ENCODE results near the gene SLC29A1. TPM values are rescaled to one million over a fixed set of nuclear protein-coding genes. Genes with fewer than 3 reads are reported as not detected.
"Not testable (repeated sequence)": the region's sequence is repeated elsewhere in the genome, so short reads cannot be mapped to it uniquely, and the experiment has no call there.

The SLC29A1 gene
- polyA plus RNA-seq (ENCODE audit: insufficient read length), result 86.2 TPM

- DNase-seq (ENCODE audit: low read depth), result no peak
Measured at GRCh38 chr6:44223319-44224028, at the start of gene SLC29A1. TSS of gene SLC29A1 (plus strand) at chr6:44223595. CDS start at chr6:44227314, 3,719 bp downstream.

DNA sequence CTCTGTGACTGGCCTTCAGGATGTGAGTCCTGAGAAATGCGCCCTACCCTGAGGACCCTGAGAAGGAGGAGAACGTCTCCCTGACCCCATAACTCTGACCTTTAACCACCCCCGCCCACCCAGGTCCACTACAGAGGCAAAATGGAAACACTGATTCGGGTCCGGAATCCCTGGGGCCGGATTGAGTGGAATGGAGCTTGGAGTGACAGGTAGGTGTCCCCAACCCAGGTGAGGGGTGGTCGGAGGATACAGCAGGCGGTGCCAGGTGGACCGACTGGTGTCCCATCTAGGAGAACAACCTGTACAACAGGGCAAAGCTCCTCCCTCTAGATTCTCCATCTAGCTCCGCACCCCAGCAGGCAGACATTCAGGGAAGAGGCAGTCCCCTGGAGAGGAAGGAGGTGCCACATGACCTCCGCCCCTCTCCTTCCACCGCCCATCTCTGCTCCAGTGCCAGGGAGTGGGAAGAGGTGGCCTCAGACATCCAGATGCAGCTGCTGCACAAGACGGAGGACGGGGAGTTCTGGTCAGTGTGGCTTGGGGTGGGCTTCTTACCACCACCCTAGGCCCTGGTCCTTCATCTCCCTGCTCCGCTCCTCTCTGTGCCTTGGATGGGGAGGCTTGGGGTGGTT, 47.1 kb upstream of the SLC29A1 start:
- DNase-seq (ENCODE audit: low read depth), result no peak

DNA sequence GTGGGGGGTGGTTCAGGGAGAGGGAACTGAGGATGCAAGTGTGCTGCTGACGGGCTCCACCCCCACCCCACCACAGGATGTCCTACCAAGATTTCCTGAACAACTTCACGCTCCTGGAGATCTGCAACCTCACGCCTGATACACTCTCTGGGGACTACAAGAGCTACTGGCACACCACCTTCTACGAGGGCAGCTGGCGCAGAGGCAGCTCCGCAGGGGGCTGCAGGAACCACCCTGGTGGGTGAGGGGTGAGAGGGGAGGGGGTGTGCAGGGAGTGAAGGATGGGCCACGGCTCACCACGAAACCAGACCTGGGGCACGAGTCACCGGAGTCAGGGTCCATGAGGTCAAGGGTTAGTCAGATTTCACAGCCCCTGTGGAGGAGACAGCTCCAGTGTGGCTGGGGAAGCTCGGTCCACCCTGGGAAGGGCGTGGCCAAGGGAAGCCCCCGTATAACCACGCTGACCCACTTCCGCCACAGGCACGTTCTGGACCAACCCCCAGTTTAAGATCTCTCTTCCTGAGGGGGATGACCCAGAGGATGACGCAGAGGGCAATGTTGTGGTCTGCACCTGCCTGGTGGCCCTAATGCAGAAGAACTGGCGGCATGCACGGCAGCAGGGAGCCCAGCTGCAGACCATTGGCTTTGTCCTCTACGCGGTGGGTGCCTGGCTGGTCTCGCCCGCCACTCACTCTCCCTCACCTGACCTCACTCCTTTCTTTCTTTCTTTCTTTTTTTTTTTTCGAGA, 46.5 kb upstream of the SLC29A1 start:
- DNase-seq (ENCODE audit: low read depth), result no peak

GRCh38 chr6:44177691-44178423, 45.5 kb upstream of the SLC29A1 start:
- DNase-seq (ENCODE audit: low read depth), result no peak

GRCh38 chr6:44178424-44179071, 44.8 kb upstream of the SLC29A1 start:
- DNase-seq (ENCODE audit: low read depth), result no peak

GRCh38 chr6:44179072-44179536, 44.3 kb upstream of the SLC29A1 start:
- no peak for DNase-seq (ENCODE audit: low read depth)

DNA sequence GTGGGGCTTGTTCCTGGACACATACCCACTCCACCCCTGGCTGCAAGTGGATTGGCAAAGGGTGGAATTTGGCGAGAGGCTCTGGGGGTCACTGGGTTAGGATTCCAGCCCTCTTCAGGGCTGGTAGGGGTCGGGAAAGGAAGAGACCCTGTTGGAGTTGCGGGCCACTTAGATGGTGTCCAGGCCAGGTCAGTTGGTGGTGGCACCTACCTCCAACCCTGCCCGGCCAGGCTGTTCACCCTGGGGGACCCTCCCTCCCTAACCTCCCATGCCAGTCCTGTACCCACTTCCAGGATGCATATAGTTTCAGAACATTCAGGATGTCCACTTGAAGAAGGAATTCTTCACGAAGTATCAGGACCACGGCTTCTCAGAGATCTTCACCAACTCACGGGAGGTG, 43.7 kb upstream of the SLC29A1 start:
- DNase-seq (ENCODE audit: low read depth), result no peak

GRCh38 chr6:44180406-44180805, 43.0 kb upstream of the SLC29A1 start:
- no peak for DNase-seq (ENCODE audit: low read depth)

- no peak for DNase-seq (ENCODE audit: low read depth)
Measured at GRCh38 chr6:44180886-44181285, 42.5 kb upstream of the SLC29A1 start.

- DNase-seq (ENCODE audit: low read depth), result not testable (repeated sequence)
Measured at GRCh38 chr6:44181784-44182183, 41.6 kb upstream of the SLC29A1 start.

- DNase-seq (ENCODE audit: low read depth), result no peak
Measured at GRCh38 chr6:44182911-44183390, 40.4 kb upstream of the SLC29A1 start.

DNA sequence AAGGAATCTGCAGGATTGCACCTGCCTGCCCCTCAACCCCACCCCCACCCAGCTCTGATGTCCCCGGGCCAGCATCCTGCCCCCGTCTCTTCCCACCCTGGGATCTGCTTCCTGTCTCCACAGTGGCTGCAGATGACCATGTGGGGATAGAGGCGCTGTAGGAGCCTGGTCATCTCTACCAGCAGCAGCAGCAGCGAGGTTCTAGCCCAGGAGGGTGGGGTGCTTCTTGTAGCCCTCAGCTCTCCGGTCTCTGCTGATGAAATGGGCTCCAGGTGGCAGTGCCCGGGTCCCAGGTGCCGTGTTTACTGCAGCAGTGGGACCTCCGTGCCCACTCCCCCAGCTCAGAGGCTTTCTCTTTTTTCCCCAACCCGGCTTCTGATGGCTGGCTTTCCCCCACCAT, 39.6 kb upstream of the SLC29A1 start:
- no peak for DNase-seq (ENCODE audit: low read depth)

DNA sequence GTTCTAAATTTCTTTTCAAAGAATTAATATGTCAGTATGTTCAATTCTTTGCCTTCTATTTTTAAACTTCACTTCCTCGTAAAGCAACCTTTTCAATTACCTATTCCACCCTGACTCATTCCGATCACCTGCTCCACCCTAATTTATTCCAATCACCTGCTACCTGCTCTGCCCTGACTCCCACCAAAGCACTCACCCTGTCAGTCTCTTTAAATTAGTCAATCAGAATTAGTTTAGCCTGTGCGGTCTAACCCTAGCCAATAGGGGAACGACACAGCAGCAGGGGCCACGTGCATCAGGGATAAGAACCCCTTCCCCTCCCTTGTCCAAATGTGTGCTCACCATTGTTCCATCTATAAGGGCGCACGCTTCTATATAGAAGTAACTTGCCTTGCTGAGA, 38.0 kb upstream of the SLC29A1 start:
- not testable (repeated sequence) for DNase-seq (ENCODE audit: low read depth)

DNA sequence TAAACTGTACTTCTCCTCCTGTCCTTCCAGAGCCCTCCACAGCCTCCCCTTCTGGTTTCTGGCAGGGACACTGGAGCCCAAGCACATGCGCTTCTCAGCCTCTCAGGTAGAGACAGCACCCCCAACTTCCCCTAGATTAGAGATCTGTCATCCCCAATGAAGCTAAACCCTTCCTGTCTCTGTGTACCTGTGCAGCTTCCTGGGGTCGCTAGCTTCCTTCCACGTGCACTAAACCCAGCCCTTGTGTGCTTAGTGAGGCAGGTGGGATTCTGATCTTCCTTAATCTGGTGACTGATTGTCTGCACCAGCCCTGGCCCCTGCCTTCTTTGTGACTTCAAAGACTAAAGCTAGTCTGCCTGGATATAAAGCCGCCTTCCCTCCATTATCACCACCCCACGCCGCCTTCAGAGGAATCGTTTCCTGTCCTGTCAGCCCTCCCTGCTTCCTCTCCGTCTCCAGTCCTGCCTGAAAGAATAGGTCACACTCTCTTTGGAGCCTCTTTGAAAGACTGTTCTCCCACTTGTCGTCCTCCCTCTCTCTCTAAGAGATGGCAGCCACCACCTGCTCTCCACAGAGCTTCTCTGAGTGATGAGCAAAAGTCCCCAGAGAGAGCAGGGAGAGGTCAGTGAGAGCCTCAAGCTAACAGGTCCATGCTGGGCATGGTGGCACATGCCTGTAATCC, 37.3 kb upstream of the SLC29A1 start:
- DNase-seq (ENCODE audit: low read depth), result no peak

DNA sequence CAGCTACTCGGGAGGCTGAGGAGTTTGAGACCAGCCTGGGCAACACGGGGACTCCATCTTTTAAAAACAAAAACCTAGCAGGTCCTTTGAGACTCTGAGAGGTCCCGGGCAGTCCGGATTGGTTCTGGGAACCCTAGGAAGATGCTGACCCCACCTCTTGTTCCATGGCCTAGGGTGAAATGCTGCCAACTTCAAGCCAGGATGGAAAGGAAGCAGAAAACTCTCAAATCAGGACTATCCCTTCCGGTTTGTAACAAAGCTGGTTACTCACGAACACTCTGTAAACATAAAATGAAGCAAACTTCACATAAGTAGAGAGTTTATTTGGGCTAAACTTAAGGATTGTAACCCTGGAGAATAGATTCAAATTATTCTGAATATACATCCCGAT, 36.8 kb upstream of the SLC29A1 start:
- no peak for DNase-seq (ENCODE audit: low read depth)

- DNase-seq (ENCODE audit: low read depth), result no peak
Measured at GRCh38 chr6:44188819-44189218, 34.6 kb upstream of the SLC29A1 start.

- DNase-seq (ENCODE audit: low read depth), result no peak
Measured at GRCh38 chr6:44189257-44189656, 34.1 kb upstream of the SLC29A1 start.

- DNase-seq (ENCODE audit: low read depth), result no peak
Measured at GRCh38 chr6:44190715-44191114, 32.7 kb upstream of the SLC29A1 start.

GRCh38 chr6:44192428-44193041, 30.9 kb upstream of the SLC29A1 start:
- no peak for DNase-seq (ENCODE audit: low read depth)

- DNase-seq (ENCODE audit: low read depth), result no peak
Measured at GRCh38 chr6:44193307-44193910, 30.0 kb upstream of the SLC29A1 start.
